ENCODE measurements around the gene NIP7. TPM values are rescaled to one million over a fixed set of nuclear protein-coding genes. Genes with fewer than 3 reads are reported as not detected.

Gene NIP7
- total RNA-seq, 2 donors from 2014 or later, result 22.0 to 23.7 TPM

GRCh38 chr16:69365901-69366300 lies 26.3 kb downstream of the NIP7 start:
- H3K9me3 ChIP-seq, result no peaks in the 10 kb centered on the region
- no peak for TF ChIP-seq CTCF (IDR thresholded peaks at IDR 0.05)
- no peak overlapping the region for H3K9ac ChIP-seq (ENCODE audit: low read depth in 2 of 2, low read length in 2 of 2)
- H3K4me1 ChIP-seq, result no peaks in the 10 kb centered on the region
- H3K27ac ChIP-seq, result no peak overlapping the region
- no peak overlapping the region for H3K4me3 ChIP-seq
- DNase-seq, result no peak
- H3K27me3 ChIP-seq, result no peaks in the 10 kb centered on the region
- intact Hi-C loops (cut with DNase I), result no loop called here
- H3K36me3 ChIP-seq, result peaks cover 12% of the 10 kb centered on the region

- Histone ChIP-seq H3K27me3 (no peaks in the 10 kb centered on the region), H3K9me3 (no peaks in the 10 kb centered on the region), H3K4me3 (no peak overlapping the region), H3K4me1 (no peaks in the 10 kb centered on the region), H3K36me3 (peaks cover 12% of the 10 kb centered on the region), H3K27ac (no peak overlapping the region), H3K9ac (ENCODE audit: low read depth in 2 of 2, low read length in 2 of 2) (no peak overlapping the region)
- TF ChIP-seq CTCF (IDR thresholded peaks at IDR 0.05), result no peak
- intact Hi-C loops (cut with DNase I), result no loop called here
- no peak for DNase-seq
Measured at GRCh38 chr16:69366431-69366830, 26.9 kb downstream of the NIP7 start.

- peaks cover 17% of the 10 kb centered on the region for H3K36me3 ChIP-seq
- DNase-seq, result no peak
Measured at GRCh38 chr16:69367980-69368379, 28.4 kb downstream of the NIP7 start.

GRCh38 chr16:69368866-69369265 lies 29.3 kb downstream of the NIP7 start:
- H3K9me3 ChIP-seq, result no peaks in the 10 kb centered on the region
- H3K27me3 ChIP-seq, result no peaks in the 10 kb centered on the region
- H3K4me3 ChIP-seq, result no peak overlapping the region
- H3K9ac ChIP-seq (ENCODE audit: low read depth in 2 of 2, low read length in 2 of 2), result no peak overlapping the region
- TF ChIP-seq CTCF (IDR thresholded peaks at IDR 0.05), result no peak
- DNase-seq, result no peak
- peaks cover 17% of the 10 kb centered on the region for H3K36me3 ChIP-seq
- no peaks in the 10 kb centered on the region for H3K4me1 ChIP-seq
- H3K27ac ChIP-seq, result no peak overlapping the region
- intact Hi-C loops (cut with DNase I), result no loop called here

More at GRCh38 chr16:69367980-69368379, 28.4 kb downstream of the NIP7 start:
- intact Hi-C loops (cut with DNase I), result no loop called here
- no peaks in the 10 kb centered on the region for H3K27me3 ChIP-seq
- H3K27ac ChIP-seq, result no peak overlapping the region
- no peak for TF ChIP-seq CTCF (IDR thresholded peaks at IDR 0.05)
- no peak overlapping the region for H3K4me3 ChIP-seq
- no peaks in the 10 kb centered on the region for H3K4me1 ChIP-seq
- H3K9me3 ChIP-seq, result no peaks in the 10 kb centered on the region
- H3K9ac ChIP-seq (ENCODE audit: low read depth in 2 of 2, low read length in 2 of 2), result no peak overlapping the region

GRCh38 chr16:69371564-69371963 lies 32.0 kb downstream of the NIP7 start:
- Histone ChIP-seq H3K9ac (ENCODE audit: low read depth in 2 of 2, low read length in 2 of 2) (no peak overlapping the region), H3K27me3 (no peaks in the 10 kb centered on the region), H3K9me3 (no peaks in the 10 kb centered on the region), H3K27ac (no peak overlapping the region), H3K4me3 (no peak overlapping the region), H3K4me1 (no peaks in the 10 kb centered on the region), H3K36me3 (peaks cover 5% of the 10 kb centered on the region)
- TF ChIP-seq CTCF (IDR thresholded peaks at IDR 0.05), result no peak
- DNase-seq, result no peak
- intact Hi-C loops (cut with DNase I), result loop anchor here (10.0 kb wide), 1 partner anchor 57 kb away; the partner anchor contains the start of gene VPS4A
